GM12872 (cell line): ENCODE measurements around the gene IRF2BP2.

Experiments
- CTCF ChIP-seq: IDR thresholded peaks from 3 replicates; pipeline ENCODE4 v1.5.1; 2011; ENCODE audit warnings: low read depth, mild to moderate bottlenecking, low read length, moderate library complexity; ENCODE audit not compliant: insufficient read depth

The IRF2BP2 gene

DNA sequence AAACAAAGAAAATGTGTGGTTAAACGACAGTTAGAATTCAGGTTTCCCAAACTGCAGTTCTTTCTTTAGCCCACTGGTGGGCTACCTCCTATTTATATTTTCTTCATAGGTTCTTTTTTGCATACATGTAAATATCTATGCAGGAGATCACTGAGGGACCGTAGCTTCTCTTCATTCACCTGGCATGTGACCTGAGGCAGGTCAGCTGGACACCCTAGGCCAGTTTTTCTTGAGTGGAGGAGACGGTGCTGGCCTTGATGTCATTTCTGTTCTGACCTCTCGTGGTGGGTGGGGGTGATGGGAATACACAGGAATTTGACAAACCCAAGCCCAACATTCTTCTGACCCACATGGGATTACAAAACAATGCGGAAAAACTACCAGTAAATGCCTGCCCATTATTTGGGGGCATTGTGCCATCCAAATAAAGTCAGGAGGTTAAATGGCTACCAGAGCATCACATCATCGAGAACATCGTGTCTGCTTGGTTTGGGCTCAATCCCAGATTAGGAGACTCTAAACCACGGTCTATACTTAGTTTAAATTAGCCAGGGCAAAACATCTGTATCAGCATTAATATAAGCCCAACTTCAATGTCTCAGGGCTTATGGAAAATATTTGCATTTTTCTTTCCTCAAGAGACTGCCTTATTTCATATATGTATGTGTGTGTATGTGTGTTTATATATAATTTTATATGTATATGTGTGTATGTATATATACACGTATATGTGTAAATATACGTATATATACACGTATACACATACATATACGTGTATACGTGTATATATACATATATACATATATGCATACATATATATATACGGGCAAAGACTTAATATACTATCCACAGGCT is 7.4 kb upstream of the IRF2BP2 start:
- TF ChIP-seq CTCF, result peak; percentile 19; the same call in 1 of the 3 replicates

DNA sequence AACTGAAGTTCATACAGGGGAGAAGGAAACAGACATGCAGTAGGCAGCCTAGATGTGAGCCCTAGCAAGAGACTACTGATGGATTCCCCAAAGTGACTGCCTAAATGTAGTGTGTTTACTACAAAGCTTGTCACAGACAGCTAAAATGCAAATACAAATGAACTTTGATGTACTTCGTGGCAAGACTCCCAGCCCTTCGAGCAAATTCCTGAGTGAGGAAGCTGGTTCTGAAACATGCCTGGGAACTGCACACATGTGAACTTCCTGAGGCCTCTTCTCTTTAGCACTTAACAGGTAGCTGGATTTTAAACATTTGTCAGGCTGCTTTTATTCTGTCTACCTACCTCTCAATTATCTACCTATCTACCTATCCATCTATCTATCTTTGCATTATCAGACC is 6.7 kb upstream of the IRF2BP2 start:
- TF ChIP-seq CTCF, result no peak

GRCh38 chr1:234614081-234614489 is 4.1 kb upstream of the IRF2BP2 start:
- no peak for TF ChIP-seq CTCF

DNA sequence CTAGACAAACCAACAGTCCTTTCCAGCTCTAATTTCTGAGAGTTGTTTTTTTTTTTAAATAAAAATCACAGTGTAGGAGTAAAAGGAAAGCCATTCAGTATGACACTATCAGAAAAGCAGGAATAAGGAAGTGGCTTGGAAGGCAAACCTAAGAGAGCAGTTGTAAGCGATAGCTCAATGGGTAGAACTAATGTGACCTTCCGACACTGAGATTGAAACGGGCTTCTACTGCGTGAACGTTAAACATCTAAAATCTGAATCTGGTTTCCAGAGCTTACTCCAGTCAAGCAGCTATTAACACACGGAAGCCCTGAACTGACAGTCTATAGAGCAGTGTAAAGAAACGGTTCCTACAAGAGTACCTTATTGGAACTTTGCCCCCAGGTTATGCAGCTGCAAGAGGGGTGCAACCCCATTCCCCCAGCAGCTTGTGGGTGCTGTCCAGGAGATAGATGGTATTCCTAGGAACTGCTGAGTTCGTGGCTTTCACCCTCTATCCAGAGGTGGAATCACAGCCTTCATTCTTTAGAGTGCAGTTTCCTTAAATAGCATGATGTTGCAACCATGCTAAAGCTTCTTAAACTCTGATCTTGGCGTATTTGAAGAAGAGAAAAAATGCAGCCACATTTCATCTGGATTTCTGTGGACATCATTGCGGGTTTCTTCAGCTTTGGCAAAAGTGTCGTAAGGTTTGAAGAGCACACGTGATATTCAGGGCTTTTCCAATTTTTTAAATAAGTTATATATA is 3.3 kb upstream of the IRF2BP2 start:
- TF ChIP-seq CTCF, result no peak

- no peak for TF ChIP-seq CTCF
These were observed 2.6 kb upstream of the IRF2BP2 start for GRCh38 chr1:234612352-234613127.

- no peak for TF ChIP-seq CTCF
These were observed 1.9 kb upstream of the IRF2BP2 start for GRCh38 chr1:234611847-234612351.
